Liver (tissue), 9 donors: ENCODE results near the gene KNDC1. TPM values are rescaled to one million over a fixed set of nuclear protein-coding genes. Genes with fewer than 3 reads are reported as not detected.

Experiments
- DNase-seq: peaks from one replicate; pipeline ENCODE4 v3.0.0-alpha.2; 2017; ENCODE audit warnings: low spot score
- H3K27ac ChIP-seq, 2 donors: one replicate each; pipeline ENCODE4 v1.7.0; 2013; ENCODE audit warnings: inconsistent platforms in 2 of 2, low read length in 2 of 2, control low read depth in 1 of 2, low read depth in 1 of 2, mild to moderate bottlenecking in 1 of 2
- H3K27me3 ChIP-seq, 4 donors: one replicate each; pipeline versions ENCODE4 v1.6.1 to v1.7.0; 2013; ENCODE audit warnings: low read length in 3 of 4, inconsistent platforms in 1 of 4, mild to moderate bottlenecking in 1 of 4, moderate library complexity in 1 of 4; ENCODE audit not compliant: control insufficient read depth in 4 of 4, insufficient read depth in 4 of 4
- H3K36me3 ChIP-seq, 4 donors: one replicate each; pipeline versions ENCODE4 v1.6.1 to v1.7.0; 2013; ENCODE audit warnings: low read length in 3 of 4, mild to moderate bottlenecking in 3 of 4, low read depth in 1 of 4, moderate library complexity in 1 of 4; ENCODE audit not compliant: control insufficient read depth in 4 of 4, insufficient read depth in 3 of 4
- H3K4me1 ChIP-seq, 4 donors: one replicate each; pipeline versions ENCODE4 v1.6.1 to v1.7.0; 2013; ENCODE audit warnings: low read length in 3 of 4, mild to moderate bottlenecking in 3 of 4, moderate library complexity in 1 of 4; ENCODE audit not compliant: control insufficient read depth in 4 of 4, insufficient read depth in 4 of 4
- H3K4me3 ChIP-seq, 3 donors: one replicate each; pipeline versions ENCODE4 v1.6.1 to v1.7.0; 2013; ENCODE audit warnings: low read length in 3 of 3, control low read depth in 1 of 3, low read depth in 1 of 3, mild to moderate bottlenecking in 1 of 3
- H3K9ac ChIP-seq, 2 donors: one replicate each; pipeline ENCODE4 v1.7.0; 2013; ENCODE audit warnings: low read length in 2 of 2, mild to moderate bottlenecking in 2 of 2, moderate library complexity in 2 of 2, control low read depth in 1 of 2, low read depth in 1 of 2
- H3K9me3 ChIP-seq, 4 donors: one replicate each; pipeline versions ENCODE4 v1.6.1 to v1.7.0; 2013; ENCODE audit warnings: low read length in 3 of 4; ENCODE audit not compliant: control insufficient read depth in 4 of 4
- ATF3 ChIP-seq: IDR thresholded peaks from 2 replicates; pipeline ENCODE4 v1.6.1; 2016; ENCODE audit warnings: antibody characterized with exemption
- CTCF ChIP-seq: fragments of 150-350 bp; IDR thresholded peaks from 2 replicates; pipeline ENCODE4 v1.5.1; 2017; ENCODE audit warnings: improper control_type of control experiment, low read depth, low read length; ENCODE audit not compliant: missing input control
- FOXA1 ChIP-seq: IDR thresholded peaks from 2 replicates; pipeline ENCODE4 v1.6.1; 2016; ENCODE audit warnings: antibody characterized with exemption
- FOXA2 ChIP-seq: IDR thresholded peaks from 2 replicates; pipeline ENCODE4 v1.6.1; 2016; ENCODE audit warnings: antibody characterized with exemption
- GABPA ChIP-seq, 2 donors: IDR thresholded peaks in 1 of 2; conservative IDR thresholded peaks in 1 of 2; 2 replicates each; pipeline ENCODE4 v1.6.1; 2016; ENCODE audit warnings: antibody characterized with exemption in 2 of 2, mild to moderate bottlenecking in 1 of 2, moderate library complexity in 1 of 2
- HNF4A ChIP-seq, 2 donors: conservative IDR thresholded peaks; 2 replicates each; pipeline ENCODE4 v1.6.1; 2016; ENCODE audit warnings: antibody characterized with exemption in 2 of 2, mild to moderate bottlenecking in 2 of 2
- HNF4G ChIP-seq: IDR thresholded peaks from 2 replicates; pipeline ENCODE4 v1.6.1; 2016; ENCODE audit warnings: antibody characterized with exemption
- REST ChIP-seq: IDR thresholded peaks from 2 replicates; pipeline ENCODE4 v1.6.1; 2016; ENCODE audit warnings: antibody characterized with exemption, mild to moderate bottlenecking
- SP1 ChIP-seq: IDR thresholded peaks from 2 replicates; pipeline ENCODE4 v1.6.1; 2018; ENCODE audit warnings: antibody characterized with exemption, mild to moderate bottlenecking
- TAF1 ChIP-seq: conservative IDR thresholded peaks from 2 replicates; pipeline ENCODE4 v1.6.1; 2016; ENCODE audit warnings: antibody characterized with exemption, mild to moderate bottlenecking
- YY1 ChIP-seq: IDR thresholded peaks from 2 replicates; pipeline ENCODE4 v1.6.1; 2016; ENCODE audit warnings: antibody characterized with exemption, mild to moderate bottlenecking
- ZBTB33 ChIP-seq: IDR thresholded peaks from 2 replicates; pipeline ENCODE4 v1.6.1; 2016; ENCODE audit warnings: antibody characterized with exemption
- WGBS: extraction: QIAGEN DNeasy Blood & Tissue Kit; methylation state at CpG from one replicate; pipeline ENCODE4 v1.1.7; 2013; 5-methylcytosine and 5-hydroxymethylcytosine counted together
- polyA plus RNA-seq, 2 donors: library from polyadenylated mRNA; stranded (reverse) in 1 of 2; unstranded in 1 of 2; fragments of 200-250 nt in 1 of 2; fragments of >200 nt in 1 of 2; fragmentation: Nextera tagmentation in 1 of 2; extraction: Ambion mirVana in 1 of 2; gene quantifications; one replicate each; pipeline versions ENCODE4 v1.2.1 to v1.2.3, GENCODE V29; 2013 to 2015
- total RNA-seq, 2 donors: library from RNA; depleted of rRNA; stranded (reverse); fragments of >200 nt; gene quantifications; one replicate each; pipeline ENCODE4 v1.2.3, GENCODE V29; 2014
- donor health status: healthy.
- donor health status: healthy.
- donor health status: healthy.
- donor health status: healthy.
- donor health status: healthy.

KNDC1 gene
- total and polyA plus RNA-seq, 4 donors = 0.53 to 12.9 (median 4.3) TPM

GRCh38 chr10:133126431-133127290 is 33.4 kb upstream of the KNDC1 start:
- no peak overlapping the region for H3K4me3 ChIP-seq
- no peak for DNase-seq
- no peaks in the 10 kb centered on the region for H3K9me3 ChIP-seq
- WGBS = 93% methylated on average over 57 of the region's 57 CpGs
- no peaks in the 10 kb centered on the region for H3K4me1 ChIP-seq
- no peak overlapping the region for H3K27ac ChIP-seq
- H3K9ac ChIP-seq = no peak overlapping the region
- H3K36me3 ChIP-seq = no peaks in the 10 kb centered on the region
- TF ChIP-seq GABPA (IDR thresholded peaks at IDR 0.05 in 1 of 2, conservative IDR thresholded peaks at IDR 0.05 in 1 of 2) (no peak), HNF4G (no peak)
- H3K27me3 ChIP-seq = no peaks in the 10 kb centered on the region

- 83% methylated on average over 36 of the region's 36 CpGs for WGBS
- H3K4me1 ChIP-seq = no peaks in the 10 kb centered on the region
- DNase-seq = no peak
Measured at GRCh38 chr10:133127291-133128125, 32.5 kb upstream of the KNDC1 start.

More at GRCh38 chr10:133127291-133128125, 32.5 kb upstream of the KNDC1 start:
- Histone ChIP-seq H3K9me3 (no peaks in the 10 kb centered on the region), H3K27me3 (no peaks in the 10 kb centered on the region), H3K4me3 (no peak overlapping the region), H3K9ac (no peak overlapping the region), H3K36me3 (no peaks in the 10 kb centered on the region), H3K27ac (no peak overlapping the region)
- TF ChIP-seq TAF1 (no peak), FOXA2 (no peak), GABPA (IDR thresholded peaks at IDR 0.05 in 1 of 2, conservative IDR thresholded peaks at IDR 0.05 in 1 of 2) (no peak), SP1 (no peak), HNF4A (conservative IDR thresholded peaks at IDR 0.05) (no peak), HNF4G (no peak), CTCF (no peak), ATF3 (no peak), ZBTB33 (no peak), YY1 (no peak), REST (no peak), FOXA1 (no peak)
